CD14-positive monocyte (primary cell): ENCODE results near the gene CR1L. TPM values are rescaled to one million over a fixed set of nuclear protein-coding genes. Genes with fewer than 3 reads are reported as not detected.
A peak's percentile ranks its signal among the peaks of the same experiment; 100 is the strongest.

Source experiments
- DNase-seq, 3 donors: peaks; one replicate each; pipeline ENCODE4 v3.0.0-alpha.2; 2011 to 2022
- H2AFZ ChIP-seq: 2 replicates; pipeline ENCODE4 v1.6.0; 2012; ENCODE audit warnings: mild to moderate bottlenecking, low read depth, low read length, inconsistent platforms; ENCODE audit not compliant: insufficient read depth, poor library complexity, severe bottlenecking
- H3K27ac ChIP-seq, 2 donors: 1 replicate in 1 of 2; 2 replicates in 1 of 2; pipeline ENCODE4 v1.5.1; 2012 to 2013; ENCODE audit warnings: low read length in 2 of 2, control low read depth in 1 of 2, inconsistent platforms in 1 of 2, low read depth in 1 of 2, mild to moderate bottlenecking in 1 of 2
- H3K27me3 ChIP-seq, 2 donors: one replicate each; pipeline versions ENCODE4 v1.6.0 to v1.6.1; 2011 to 2013; ENCODE audit warnings: low read length in 2 of 2; ENCODE audit not compliant: control insufficient read depth in 2 of 2, insufficient read depth in 2 of 2
- H3K36me3 ChIP-seq, 2 donors: replicated peaks in 1 of 2; 1 replicate in 1 of 2; 2 replicates in 1 of 2; pipeline versions ENCODE4 v1.5.1 to v1.6.1; 2012 to 2013; ENCODE audit warnings: low read length in 2 of 2, control low read depth in 1 of 2, inconsistent platforms in 1 of 2, mild to moderate bottlenecking in 1 of 2; ENCODE audit not compliant: insufficient read depth in 2 of 2, control insufficient read depth in 1 of 2
- H3K4me1 ChIP-seq, 2 donors: 1 replicate in 1 of 2; 2 replicates in 1 of 2; pipeline versions ENCODE4 v1.5.1 to v1.6.1; 2012 to 2013; ENCODE audit warnings: low read length in 2 of 2, control low read depth in 1 of 2, inconsistent platforms in 1 of 2, mild to moderate bottlenecking in 1 of 2, moderate library complexity in 1 of 2; ENCODE audit not compliant: insufficient read depth in 2 of 2, control insufficient read depth in 1 of 2
- H3K4me2 ChIP-seq: replicated peaks from 2 replicates; pipeline ENCODE3; 2012; ENCODE audit warnings: low read length, moderate library complexity, mild to moderate bottlenecking; ENCODE audit not compliant: poor library complexity, severe bottlenecking; ENCODE audit errors: extremely low read depth
- H3K4me3 ChIP-seq, 3 experiments: fragments of 200-600 bp in 1 of 3; sonication (generic) in 1 of 3; replicated peaks in 1 of 3; 1 replicate in 2 of 3; 2 replicates in 1 of 3; pipeline ENCODE4 v1.5.1; 2011 to 2013; ENCODE audit warnings: low read length in 3 of 3, mild to moderate bottlenecking in 3 of 3, control low read depth in 2 of 3, low read depth in 2 of 3, inconsistent platforms in 1 of 3, moderate library complexity in 1 of 3
- H3K79me2 ChIP-seq: 2 replicates; pipeline ENCODE4 v1.6.0; 2012; ENCODE audit warnings: mild to moderate bottlenecking, control low read depth, inconsistent platforms, low read length, moderate library complexity; ENCODE audit not compliant: insufficient read depth
- H3K9ac ChIP-seq: 2 replicates; pipeline ENCODE4 v1.6.0; 2017; ENCODE audit warnings: low read length, mild to moderate bottlenecking; ENCODE audit not compliant: insufficient read depth, poor library complexity, severe bottlenecking
- H3K9me3 ChIP-seq, 2 donors: replicated peaks in 1 of 2; 1 replicate in 1 of 2; 2 replicates in 1 of 2; pipeline versions ENCODE4 v1.5.1 to v1.6.1; 2012 to 2013; ENCODE audit warnings: low read length in 2 of 2, control low read depth in 1 of 2; ENCODE audit not compliant: control insufficient read depth in 1 of 2, insufficient read depth in 1 of 2
- H4K20me1 ChIP-seq: 2 replicates; pipeline ENCODE4 v1.6.0; 2012; ENCODE audit warnings: mild to moderate bottlenecking, low read length, control low read depth, moderate library complexity; ENCODE audit not compliant: insufficient read depth
- H3K27ac Mint-ChIP-seq, 7 donors: one replicate each; pipeline ENCODE4 v1.8.0; 2020; ENCODE audit warnings: mild to moderate bottlenecking in 7 of 7, mixed read lengths in 7 of 7, moderate library complexity in 6 of 7, inconsistent platforms in 2 of 7
- H3K27me3 Mint-ChIP-seq, 3 donors: one replicate each; pipeline ENCODE4 v1.8.0; 2021 to 2022; ENCODE audit warnings: low read depth in 3 of 3, mild to moderate bottlenecking in 3 of 3, mixed read lengths in 3 of 3, moderate library complexity in 3 of 3, inconsistent platforms in 1 of 3
- H3K36me3 Mint-ChIP-seq, 2 donors: one replicate each; pipeline ENCODE4 v1.8.0; 2020; ENCODE audit warnings: mixed read lengths in 2 of 2, inconsistent platforms in 1 of 2, mild to moderate bottlenecking in 1 of 2
- H3K4me1 Mint-ChIP-seq: one replicate; pipeline ENCODE4 v1.8.0; 2020; ENCODE audit warnings: mild to moderate bottlenecking, mixed read lengths
- H3K4me3 Mint-ChIP-seq, 2 donors: one replicate each; pipeline ENCODE4 v1.8.0; 2020; ENCODE audit warnings: mild to moderate bottlenecking in 2 of 2, mixed read lengths in 2 of 2, moderate library complexity in 1 of 2
- H3K9me3 Mint-ChIP-seq, 7 donors: one replicate each; pipeline ENCODE4 v1.8.0; 2020 to 2022; ENCODE audit warnings: mixed read lengths in 7 of 7, mild to moderate bottlenecking in 6 of 7, moderate library complexity in 6 of 7, inconsistent platforms in 2 of 7
- CTCF ChIP-seq: fragments of 200-600 bp; IDR thresholded peaks from one replicate; pipeline ENCODE4 v1.8.0; 2022; ENCODE audit warnings: antibody characterized with exemption, mild to moderate bottlenecking
- WGBS: methylation state at CpG from one replicate; pipeline ENCODE4 v1.1.5; 2013; ENCODE audit warnings: missing lambda C conversion rate; ENCODE audit not compliant: insufficient coverage; 5-methylcytosine and 5-hydroxymethylcytosine counted together
- intact Hi-C, 2 donors: fragments of 100-400 bp; cut with micrococcal nuclease; formaldehyde crosslinking; loops; one replicate each; pipeline versions ENCODE4 v1.15.0 to v1.15.1; 2023
- polyA plus RNA-seq, 3 donors: library from polyadenylated mRNA; depleted of rRNA in 1 of 3; unstranded in 2 of 3; stranded (reverse) in 1 of 3; fragments of 300-500 nt in 2 of 3; fragments of >200 nt in 1 of 3; fragmentation: Illumina TruSeq in 2 of 3; gene quantifications; 1 replicate in 2 of 3; 2 replicates in 1 of 3; pipeline ENCODE4 v1.2.3, GENCODE V29; 2012 to 2021

CR1L gene
- polyA plus RNA-seq, 3 donors: 0.49 TPM; not detected in 2

GRCh38 chr1:207742850-207743555 is 98.1 kb downstream of the CR1L start:
- no peaks in the 10 kb centered on the region for H3K9me3 ChIP-seq
- Mint-ChIP-seq H3K27ac (peak overlapping the region; percentile 25 to 77 (median 60)), H3K4me1 (peaks cover 17% of the 10 kb centered on the region), H3K27me3 (peaks cover 0 to 2% (median 0%) of the 10 kb centered on the region in 3 donors), H3K36me3 (no peaks in the 10 kb centered on the region), H3K9me3 (peaks cover 0 to 7% (median 2%) of the 10 kb centered on the region in 7 donors), H3K4me3 (no peak overlapping the region)
- no peaks in the 10 kb centered on the region for H3K36me3 ChIP-seq
- peak; percentile 24 to 48 (median 26) for DNase-seq
- H4K20me1 ChIP-seq: no peaks in the 10 kb centered on the region
- peak overlapping the region in 1 of 2 donors; percentile 53 for H3K27ac ChIP-seq
- TF ChIP-seq CTCF: no peak
- peaks cover 18 to 20% of the 10 kb centered on the region in 2 donors for H3K4me1 ChIP-seq
- no peak overlapping the region for H3K4me2 ChIP-seq
- no peaks in the 10 kb centered on the region for H3K79me2 ChIP-seq
- WGBS: no CpG with 5 or more reads among the region's 3 CpGs
- no peak overlapping the region for H2AFZ ChIP-seq
- H3K4me3 ChIP-seq: no peak overlapping the region
- H3K9ac ChIP-seq: no peak overlapping the region
- no peaks in the 10 kb centered on the region for H3K27me3 ChIP-seq
- intact Hi-C loops: no loop called here

GRCh38 chr1:207744000-207744534 is 99.1 kb downstream of the CR1L start:
- TF ChIP-seq CTCF: no peak
- no peak overlapping the region for H3K27ac Mint-ChIP-seq
- H3K4me3 Mint-ChIP-seq: no peak overlapping the region

More at GRCh38 chr1:207744000-207744534, 99.1 kb downstream of the CR1L start:
- Mint-ChIP-seq H3K4me1 (peaks cover 17% of the 10 kb centered on the region), H3K36me3 (no peaks in the 10 kb centered on the region), H3K9me3 (peaks cover 0 to 7% (median 2%) of the 10 kb centered on the region in 7 donors), H3K27me3 (peaks cover 0 to 2% (median 0%) of the 10 kb centered on the region in 3 donors)
- Histone ChIP-seq H3K27me3 (no peaks in the 10 kb centered on the region), H2AFZ (no peak overlapping the region), H3K36me3 (no peaks in the 10 kb centered on the region), H3K4me1 (peaks cover 18 to 20% of the 10 kb centered on the region in 2 donors), H3K4me2 (no peak overlapping the region), H3K79me2 (no peaks in the 10 kb centered on the region), H3K27ac (no peak overlapping the region), H3K4me3 (no peak overlapping the region), H3K9ac (no peak overlapping the region), H3K9me3 (no peaks in the 10 kb centered on the region), H4K20me1 (no peaks in the 10 kb centered on the region)
- WGBS: no CpG with 5 or more reads among the region's 4 CpGs
- DNase-seq: no peak
- intact Hi-C loops: no loop called here
